A549 treated with AZD2906 at 1 μM for 4 hours (cell line): ENCODE measurements around the gene CSRNP2. TPM values are rescaled to one million over a fixed set of nuclear protein-coding genes. Genes with fewer than 3 reads are reported as not detected.

Source experiments
- total RNA-seq: library from RNA; stranded (reverse); fragments of 200-300 nt; extraction: Qiagen RNA extraction; gene quantifications from 5 replicates; pipeline ENCODE4 v1.2.3, GENCODE V29; 2022

CSRNP2 gene, protein sequence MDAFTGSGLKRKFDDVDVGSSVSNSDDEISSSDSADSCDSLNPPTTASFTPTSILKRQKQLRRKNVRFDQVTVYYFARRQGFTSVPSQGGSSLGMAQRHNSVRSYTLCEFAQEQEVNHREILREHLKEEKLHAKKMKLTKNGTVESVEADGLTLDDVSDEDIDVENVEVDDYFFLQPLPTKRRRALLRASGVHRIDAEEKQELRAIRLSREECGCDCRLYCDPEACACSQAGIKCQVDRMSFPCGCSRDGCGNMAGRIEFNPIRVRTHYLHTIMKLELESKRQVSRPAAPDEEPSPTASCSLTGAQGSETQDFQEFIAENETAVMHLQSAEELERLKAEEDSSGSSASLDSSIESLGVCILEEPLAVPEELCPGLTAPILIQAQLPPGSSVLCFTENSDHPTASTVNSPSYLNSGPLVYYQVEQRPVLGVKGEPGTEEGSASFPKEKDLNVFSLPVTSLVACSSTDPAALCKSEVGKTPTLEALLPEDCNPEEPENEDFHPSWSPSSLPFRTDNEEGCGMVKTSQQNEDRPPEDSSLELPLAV
- 11.3 to 13.3 TPM (median 12.7 TPM) in 5 replicates for total RNA-seq

DNA sequence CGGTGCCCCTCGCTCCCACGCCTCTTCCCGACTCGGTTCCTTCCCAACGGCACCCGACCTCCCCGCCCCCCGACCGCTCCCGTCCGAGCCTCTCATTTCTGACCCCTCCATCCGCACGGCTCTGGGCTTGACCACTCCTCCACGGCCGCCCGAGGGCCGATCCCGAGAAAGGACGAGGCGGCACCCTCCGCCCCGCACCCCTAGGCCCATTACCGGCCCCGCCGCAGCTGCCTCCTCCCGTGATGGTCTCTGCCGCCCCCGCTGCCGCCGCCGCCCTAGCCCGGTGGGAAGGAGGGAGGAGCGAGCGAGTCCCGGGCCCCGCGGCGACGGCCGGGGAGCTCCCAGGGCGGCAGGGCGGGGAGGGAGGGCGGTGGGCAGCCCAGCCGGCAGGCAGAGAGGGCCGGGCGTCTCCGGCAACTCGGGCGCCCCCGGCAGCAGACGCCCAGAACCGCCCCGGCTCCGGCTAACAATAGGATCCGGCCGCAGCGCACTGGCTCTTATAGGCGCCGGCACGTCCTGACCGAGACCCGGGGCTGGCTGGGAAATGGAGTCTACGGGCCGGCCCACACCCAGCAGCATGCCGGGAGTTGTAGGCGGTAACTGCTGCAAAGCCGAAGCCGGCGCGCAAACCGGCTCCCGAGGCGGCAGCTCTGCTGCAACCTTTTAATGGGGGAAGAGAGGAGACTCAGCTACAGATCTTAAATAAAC lies at the start of gene CSRNP2:
Gene CSRNP2, minus strand, starts transcription at position 471 of the 708 bp plus-strand sequence. CDS start 7,035 bp downstream, outside the sequence.

DNA sequence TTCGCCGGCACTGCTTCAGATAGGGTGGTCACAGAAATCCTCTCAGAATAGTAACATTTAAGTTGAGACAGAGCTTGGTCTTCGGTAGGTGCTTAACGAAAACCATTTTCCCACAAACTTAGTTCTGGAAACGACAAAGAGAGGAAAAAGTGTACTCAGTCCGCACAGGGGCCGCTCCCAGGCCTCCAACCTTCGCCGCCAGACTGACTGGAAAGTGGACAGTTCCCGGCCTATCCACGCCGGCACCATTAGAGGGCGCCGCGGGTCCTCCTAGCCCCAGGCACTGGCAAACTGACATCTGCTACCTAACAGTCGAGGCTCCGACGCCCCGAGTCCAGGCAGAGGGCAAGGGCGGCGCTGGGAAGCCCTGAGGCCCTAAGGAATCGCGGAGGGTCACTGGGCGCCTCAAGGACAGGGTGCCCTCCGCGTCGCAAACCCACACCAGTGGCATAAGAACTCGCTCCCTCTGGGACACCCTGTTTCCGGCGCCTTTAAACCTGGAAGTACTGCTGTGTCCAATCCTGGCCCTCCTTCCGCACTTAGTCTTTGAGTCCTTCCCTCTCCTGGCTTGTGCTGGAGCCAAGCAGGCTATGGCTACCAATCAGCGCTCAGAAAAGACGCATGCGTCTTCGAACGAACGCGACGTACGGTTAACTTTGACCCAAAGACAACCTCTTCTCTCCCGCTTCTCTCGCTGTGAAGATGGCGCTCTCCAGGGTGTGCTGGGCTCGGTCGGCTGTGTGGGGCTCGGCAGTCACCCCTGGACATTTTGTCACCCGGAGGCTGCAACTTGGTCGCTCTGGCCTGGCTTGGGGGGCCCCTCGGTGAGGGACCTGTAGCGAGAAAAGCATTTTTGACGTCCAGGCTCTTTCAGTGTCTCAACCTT lies 35.5 kb downstream of the CSRNP2 start, which contains the start of gene LETMD1:
Gene LETMD1, plus strand, starts transcription at position 673 of the 886 bp plus-strand sequence. Its CDS starts 30 bp downstream, at position 703.

DNA sequence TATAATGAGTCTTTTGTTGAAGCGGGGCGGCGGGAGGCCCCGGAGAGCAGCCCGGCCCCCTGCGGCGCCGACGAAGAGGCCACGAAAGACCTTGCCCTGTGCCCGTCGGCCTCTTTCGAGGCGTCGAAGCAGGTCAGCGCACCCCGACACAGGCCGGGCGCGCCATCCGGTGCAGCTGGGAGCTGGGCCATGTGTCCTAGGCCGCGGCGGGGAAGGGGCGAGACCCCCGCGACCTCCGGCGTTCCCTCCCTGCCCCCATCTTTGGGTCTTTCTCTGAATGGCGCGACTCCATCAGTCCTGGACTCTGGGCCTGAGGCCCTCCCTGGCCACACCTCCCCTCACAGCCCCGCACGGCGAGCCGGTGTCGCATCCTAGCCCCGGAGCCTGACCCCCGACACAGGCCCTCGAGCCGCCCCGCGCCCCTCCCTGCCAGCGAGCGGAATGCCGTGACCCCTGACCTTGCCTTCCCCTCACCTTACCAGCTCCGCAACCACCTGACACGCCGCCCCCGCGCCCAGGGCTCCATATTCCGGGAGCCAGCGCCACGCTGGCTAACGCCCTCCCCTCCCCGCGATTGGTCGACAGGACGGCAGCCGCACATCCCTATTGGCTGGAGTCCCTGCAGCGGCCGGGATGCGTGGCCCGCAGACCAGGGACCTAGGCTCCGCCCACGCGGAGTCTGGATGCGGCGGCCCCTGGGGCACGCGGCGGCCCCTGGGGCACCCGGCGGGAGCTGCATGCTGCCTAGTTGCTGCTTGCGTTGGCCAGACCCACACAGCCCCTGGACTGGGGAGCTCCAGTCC lies 57.4 kb downstream of the CSRNP2 start, which contains the start of gene SLC11A2:
Gene SLC11A2, minus strand, starts transcription at position 549 of the 803 bp plus-strand sequence. CDS start 15,656 bp downstream, outside the sequence.

Other genes with a start within 250 kb of the CSRNP2 start
- not detected in 5 replicates for gene TMPRSS12, start 240.7 kb downstream of the CSRNP2 start, total RNA-seq
- gene HIGD1C, start 131.1 kb downstream of the CSRNP2 start, total RNA-seq = not detected in 5 replicates
- 17.6 to 22.9 TPM (median 20.3 TPM) in 5 replicates for gene SLC11A2, start 57.2 kb downstream of the CSRNP2 start, total RNA-seq
- 20.5 to 23.8 TPM (median 22.3 TPM) in 5 replicates for gene LETMD1, start 35.3 kb downstream of the CSRNP2 start, total RNA-seq
- gene TFCP2, start 89.5 kb upstream of the CSRNP2 start, total RNA-seq = 17.9 to 19.3 TPM (median 18.7 TPM) in 5 replicates
- 0.99 to 1.8 TPM (median 1.6 TPM) in 5 replicates for gene POU6F1, start 134.5 kb upstream of the CSRNP2 start, total RNA-seq
- 316 to 381 TPM (median 322 TPM) in 5 replicates for gene DAZAP2, start 155.2 kb upstream of the CSRNP2 start, total RNA-seq
- gene SMAGP, start 186.8 kb upstream of the CSRNP2 start, total RNA-seq = 20.2 to 26.6 TPM (median 24.6 TPM) in 5 replicates
- gene BIN2, start 240.6 kb upstream of the CSRNP2 start, total RNA-seq = 0.08 to 0.17 TPM (median 0.13 TPM) in 5 replicates